Activated CD4-positive, alpha-beta T cell treated with anti-CD3 and anti-CD28 coated beads, Interleukin-2, amount 50 U/mL, for 48 hours (primary cell): Measurements from ENCODE around the gene NSUN2.

Source experiments
- DNase-seq, 2 experiments: peaks; one replicate each; pipeline ENCODE4 v3.0.0-alpha.2; 2020

Gene NSUN2

DNA sequence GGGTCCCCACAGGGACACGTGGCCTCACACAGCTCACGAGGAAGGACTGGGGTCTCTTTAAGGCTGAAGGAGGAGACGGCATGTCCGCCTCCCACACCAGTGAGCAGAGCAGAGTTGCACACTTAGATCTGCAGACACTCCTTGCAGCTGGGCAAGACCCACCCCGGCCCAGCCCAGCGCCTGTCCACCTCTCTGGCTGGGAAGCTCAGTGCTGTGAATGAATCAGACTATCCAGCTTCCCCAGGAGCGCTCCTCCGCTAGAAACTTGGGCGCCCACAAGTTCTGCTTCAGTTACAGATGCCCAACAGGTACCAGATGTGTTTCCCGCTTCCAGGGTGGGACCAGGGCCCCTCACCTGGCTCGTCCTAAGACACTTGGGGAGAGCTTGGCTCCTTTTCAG, 78.9 kb downstream of the NSUN2 start:
- DNase-seq, result no peak

- no peak for DNase-seq
Measured at GRCh38 chr5:6552612-6553011, 80.2 kb downstream of the NSUN2 start.

DNA sequence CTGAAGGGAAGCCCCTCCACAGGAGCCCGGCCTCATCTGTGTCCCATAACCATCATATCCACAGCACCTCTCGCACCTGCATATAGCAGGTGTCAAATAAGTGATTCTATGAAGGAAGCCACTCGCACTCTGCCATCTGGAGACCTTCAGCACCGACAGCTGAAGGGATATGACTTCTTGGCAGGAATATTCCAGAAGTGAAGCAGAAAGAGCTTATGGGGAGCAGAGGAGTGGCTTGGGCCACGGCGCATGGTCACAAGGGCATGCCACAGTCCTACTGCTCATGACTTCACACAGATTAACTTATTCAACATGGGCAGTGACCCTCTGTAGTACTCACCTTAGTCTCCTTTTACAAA, 80.9 kb downstream of the NSUN2 start:
- DNase-seq, result no peak

DNA sequence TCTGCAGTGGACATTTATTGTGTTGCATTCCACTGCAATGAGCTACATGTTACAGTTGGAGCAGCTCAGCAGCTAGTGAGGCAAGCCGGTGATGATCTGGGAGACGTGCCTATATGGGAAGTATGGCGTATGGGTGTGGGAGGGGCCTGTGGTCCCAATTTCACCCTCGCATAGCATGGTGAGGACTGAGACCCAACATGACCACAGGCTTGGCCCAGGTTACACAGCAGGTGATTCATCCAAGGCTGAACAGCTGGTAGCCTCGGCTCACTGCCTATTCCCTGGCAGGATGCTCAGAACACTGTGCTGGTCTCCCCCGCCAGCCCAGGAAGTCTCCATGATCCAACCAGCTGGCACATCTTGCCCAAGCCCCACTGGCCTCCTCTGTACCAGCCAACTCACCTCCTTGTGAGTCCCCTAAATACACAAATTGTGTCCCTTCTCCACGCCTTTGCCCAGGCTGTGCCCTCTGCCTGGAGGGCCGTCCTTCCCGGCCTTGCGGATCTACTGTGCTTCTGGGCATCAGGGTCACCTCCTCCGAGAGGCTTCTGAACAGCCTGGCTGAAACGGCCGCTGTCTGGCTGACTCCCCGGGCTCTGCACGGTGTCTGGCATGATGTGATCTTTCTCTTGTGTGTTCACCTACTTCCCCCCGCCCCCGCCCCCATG, 81.4 kb downstream of the NSUN2 start:
- DNase-seq, result no peak

GRCh38 chr5:6550628-6551027, 82.2 kb downstream of the NSUN2 start:
- DNase-seq, result no peak
